Upper lobe of left lung (tissue), 4 donors: ENCODE results near the gene OPN1SW.

Source experiments
- EP300 ChIP-seq, 4 donors: sonication (generic); formaldehyde crosslinking; IDR thresholded peaks; one replicate each; pipeline ENCODE4 v1.5.1; 2017; ENCODE audit warnings: antibody characterized with exemption in 4 of 4, control low read depth in 2 of 4
- POLR2A ChIP-seq, 4 donors: fragments of 450-650 bp; IDR thresholded peaks; one replicate each; pipeline ENCODE4 v1.5.1; 2016 to 2017; ENCODE audit warnings: antibody characterized with exemption in 4 of 4, mild to moderate bottlenecking in 2 of 4
- TF ChIP-seq, protein P1 (sequence below), 6 experiments: fragments of 450-650 bp in 4 of 6; fragments of 200-600 bp in 2 of 6; sonication (generic) in 2 of 6; IDR thresholded peaks; one replicate each; pipeline ENCODE4 v1.5.1; 2016 to 2019; ENCODE audit warnings: antibody characterized with exemption in 6 of 6

DNA sequence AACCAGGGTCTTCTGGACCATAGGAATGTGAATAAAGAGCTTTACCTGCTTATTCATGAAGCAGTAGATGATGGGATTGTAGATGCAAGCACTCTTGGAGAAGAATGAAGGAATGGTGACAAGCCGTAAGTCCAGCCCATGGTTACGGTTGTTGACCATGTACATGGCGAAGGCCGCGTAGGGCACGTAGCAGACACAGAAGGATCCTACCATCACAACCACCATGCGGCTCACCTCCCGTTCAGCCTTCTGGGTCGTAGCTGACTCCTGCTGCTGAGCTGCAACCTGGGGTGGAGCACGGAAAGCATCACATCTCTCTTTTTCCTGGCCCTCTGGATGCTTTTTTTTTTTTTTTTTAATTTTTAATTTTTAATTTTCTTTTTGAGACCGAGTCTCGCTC lies 2.0 kb downstream of the OPN1SW start:
- TF ChIP-seq, protein P1, sequence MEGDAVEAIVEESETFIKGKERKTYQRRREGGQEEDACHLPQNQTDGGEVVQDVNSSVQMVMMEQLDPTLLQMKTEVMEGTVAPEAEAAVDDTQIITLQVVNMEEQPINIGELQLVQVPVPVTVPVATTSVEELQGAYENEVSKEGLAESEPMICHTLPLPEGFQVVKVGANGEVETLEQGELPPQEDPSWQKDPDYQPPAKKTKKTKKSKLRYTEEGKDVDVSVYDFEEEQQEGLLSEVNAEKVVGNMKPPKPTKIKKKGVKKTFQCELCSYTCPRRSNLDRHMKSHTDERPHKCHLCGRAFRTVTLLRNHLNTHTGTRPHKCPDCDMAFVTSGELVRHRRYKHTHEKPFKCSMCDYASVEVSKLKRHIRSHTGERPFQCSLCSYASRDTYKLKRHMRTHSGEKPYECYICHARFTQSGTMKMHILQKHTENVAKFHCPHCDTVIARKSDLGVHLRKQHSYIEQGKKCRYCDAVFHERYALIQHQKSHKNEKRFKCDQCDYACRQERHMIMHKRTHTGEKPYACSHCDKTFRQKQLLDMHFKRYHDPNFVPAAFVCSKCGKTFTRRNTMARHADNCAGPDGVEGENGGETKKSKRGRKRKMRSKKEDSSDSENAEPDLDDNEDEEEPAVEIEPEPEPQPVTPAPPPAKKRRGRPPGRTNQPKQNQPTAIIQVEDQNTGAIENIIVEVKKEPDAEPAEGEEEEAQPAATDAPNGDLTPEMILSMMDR (IDR thresholded peaks at IDR 0.05): no peak
- no peak for TF ChIP-seq EP300 (IDR thresholded peaks at IDR 0.05)
- no peak for TF ChIP-seq POLR2A (IDR thresholded peaks at IDR 0.05)
